Fibroblast of the aortic adventitia (primary cell): ENCODE results near the gene SMOC1. TPM values are rescaled to one million over a fixed set of nuclear protein-coding genes. Genes with fewer than 3 reads are reported as not detected.

Source experiments
- DNase-seq: peaks from one replicate; pipeline ENCODE4 v3.0.0-alpha.2; 2010; ENCODE audit warnings: low read depth
- H3K4me3 ChIP-seq: 2 replicates; pipeline ENCODE4 v1.5.1; 2011; ENCODE audit warnings: low read depth, mild to moderate bottlenecking, control low read depth, low read length, moderate library complexity
- total RNA-seq: library from RNA; depleted of rRNA; stranded (reverse); fragments of >200 nt; gene quantifications from 2 replicates; pipeline ENCODE4 v1.2.3, GENCODE V29; 2012; ENCODE audit warnings: low replicate concordance
- TF ChIP-seq, protein P1 (sequence below): IDR thresholded peaks from 2 replicates; pipeline ENCODE4 v1.5.1; 2011; ENCODE audit warnings: mild to moderate bottlenecking, low read length, control low read depth, inconsistent platforms; ENCODE audit not compliant: insufficient read depth

SMOC1 gene
- total RNA-seq, 1 donor: 1.1 TPM

GRCh38 chr14:69873877-69874780 is 5.1 kb upstream of the SMOC1 start:
- no peak overlapping the region for H3K4me3 ChIP-seq
- peak; percentile 37 for DNase-seq
- TF ChIP-seq, protein P1, sequence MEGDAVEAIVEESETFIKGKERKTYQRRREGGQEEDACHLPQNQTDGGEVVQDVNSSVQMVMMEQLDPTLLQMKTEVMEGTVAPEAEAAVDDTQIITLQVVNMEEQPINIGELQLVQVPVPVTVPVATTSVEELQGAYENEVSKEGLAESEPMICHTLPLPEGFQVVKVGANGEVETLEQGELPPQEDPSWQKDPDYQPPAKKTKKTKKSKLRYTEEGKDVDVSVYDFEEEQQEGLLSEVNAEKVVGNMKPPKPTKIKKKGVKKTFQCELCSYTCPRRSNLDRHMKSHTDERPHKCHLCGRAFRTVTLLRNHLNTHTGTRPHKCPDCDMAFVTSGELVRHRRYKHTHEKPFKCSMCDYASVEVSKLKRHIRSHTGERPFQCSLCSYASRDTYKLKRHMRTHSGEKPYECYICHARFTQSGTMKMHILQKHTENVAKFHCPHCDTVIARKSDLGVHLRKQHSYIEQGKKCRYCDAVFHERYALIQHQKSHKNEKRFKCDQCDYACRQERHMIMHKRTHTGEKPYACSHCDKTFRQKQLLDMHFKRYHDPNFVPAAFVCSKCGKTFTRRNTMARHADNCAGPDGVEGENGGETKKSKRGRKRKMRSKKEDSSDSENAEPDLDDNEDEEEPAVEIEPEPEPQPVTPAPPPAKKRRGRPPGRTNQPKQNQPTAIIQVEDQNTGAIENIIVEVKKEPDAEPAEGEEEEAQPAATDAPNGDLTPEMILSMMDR: no peak

DNA sequence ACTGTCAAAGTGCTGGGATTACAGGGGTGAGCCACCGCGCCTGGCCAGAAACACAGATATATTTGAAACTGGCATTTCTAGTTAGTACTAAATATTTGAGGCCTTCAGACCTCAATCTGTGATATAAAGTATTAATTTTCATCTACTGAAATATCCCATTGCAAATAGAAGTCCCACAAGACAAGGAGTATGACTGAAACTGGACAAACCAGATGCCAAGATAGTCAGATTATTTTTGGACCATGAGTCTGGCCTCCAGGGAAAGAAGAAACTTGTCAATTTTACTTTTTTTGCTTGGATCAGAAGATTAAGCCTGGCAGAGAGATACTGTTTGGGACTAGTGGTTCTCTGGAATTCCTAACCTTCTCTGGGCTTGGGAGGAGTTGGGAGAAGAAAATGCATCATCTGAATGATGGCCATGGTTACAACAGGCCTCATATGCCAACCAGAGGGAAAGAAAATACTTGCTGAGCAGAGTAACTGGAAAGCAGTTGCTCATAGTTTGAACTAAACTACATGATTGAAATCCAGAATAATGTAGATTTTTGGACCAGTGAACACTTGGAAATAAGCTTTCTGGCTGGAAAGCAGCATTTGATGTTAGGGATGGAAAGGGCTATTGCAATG is 2.9 kb upstream of the SMOC1 start:
- DNase-seq: peak; percentile 22
- TF ChIP-seq, protein P1: no peak
- H3K4me3 ChIP-seq: no peak overlapping the region

DNA sequence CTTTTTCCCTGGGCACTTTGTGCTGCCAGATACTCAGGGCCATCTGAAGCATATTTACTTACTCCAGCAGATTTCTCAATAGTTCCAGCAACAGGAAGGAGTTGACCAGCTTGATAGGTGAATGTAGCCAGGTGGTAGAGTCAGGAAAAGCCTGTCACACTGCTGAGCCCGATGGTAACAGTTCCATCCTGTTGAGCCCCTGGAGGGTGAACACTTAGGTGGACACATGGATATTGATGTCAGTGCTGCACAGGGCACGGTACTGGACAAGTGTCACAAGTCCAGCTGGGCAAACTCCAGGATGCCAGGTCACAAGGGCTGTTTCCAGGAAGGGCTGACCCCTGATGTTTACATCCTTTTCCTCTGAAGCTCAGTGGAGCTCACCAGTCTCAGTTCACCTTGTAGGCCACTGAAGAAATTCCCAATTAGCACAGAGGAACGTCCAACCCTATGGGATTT is 2.3 kb upstream of the SMOC1 start:
- no peak overlapping the region for H3K4me3 ChIP-seq
- TF ChIP-seq, protein P1: no peak
- no peak for DNase-seq

- TF ChIP-seq, protein P1: peak; percentile 33
- peak; percentile 29 for DNase-seq
- H3K4me3 ChIP-seq: no peak overlapping the region
These were observed 1.7 kb upstream of the SMOC1 start for GRCh38 chr14:69877492-69877891.

DNA sequence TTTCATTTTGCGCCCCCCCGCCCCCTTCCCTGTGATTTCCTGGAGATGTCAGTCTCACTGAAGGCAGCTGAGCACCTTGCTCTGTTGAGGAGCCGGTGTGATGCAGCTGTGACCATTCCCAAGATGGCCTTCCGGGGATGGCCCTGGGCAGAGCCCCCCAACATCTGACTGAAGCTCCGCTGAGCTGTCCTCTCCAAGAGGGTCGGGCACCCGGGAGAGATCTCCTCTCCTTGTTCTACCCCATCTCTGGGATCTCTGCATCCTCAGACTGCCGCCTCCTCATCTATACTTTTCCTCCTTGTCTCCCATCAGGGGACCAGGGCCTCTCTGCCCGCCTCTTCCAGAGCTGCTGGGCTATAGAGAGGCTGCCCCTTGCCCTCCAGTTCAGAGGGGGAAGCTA is 965 bp upstream of the SMOC1 start:
- TF ChIP-seq, protein P1: no peak
- no peak overlapping the region for H3K4me3 ChIP-seq
- DNase-seq: no peak

GRCh38 chr14:69880044-69880487 is 850 bp downstream of the SMOC1 start:
- DNase-seq: no peak
- TF ChIP-seq, protein P1: no peak
- no peak overlapping the region for H3K4me3 ChIP-seq
